Esophagus squamous epithelium (tissue), 5 donors: Measurements from ENCODE around the gene CXorf65. TPM values are rescaled to one million over a fixed set of nuclear protein-coding genes. Genes with fewer than 3 reads are reported as not detected.
A peak's percentile ranks its signal among the peaks of the same experiment; 100 is the strongest.

Experiments
- DNase-seq: peaks from one replicate; lab custom pipeline; 2025; lab: John Stamatoyannopoulos, UW
- H3K27ac ChIP-seq, 4 donors: fragments of 200-600 bp; sonication (generic); one replicate each; pipeline ENCODE4 v1.5.1; 2016 to 2019; ENCODE audit warnings: mild to moderate bottlenecking in 1 of 4
- H3K27me3 ChIP-seq, 4 donors: fragments of 200-600 bp; sonication (generic); 1 replicate in 3 of 4; 2 replicates in 1 of 4; pipeline versions ENCODE4 v1.5.1 to v1.6.0; 2017 to 2021; ENCODE audit warnings: antibody characterized with exemption in 1 of 4
- H3K36me3 ChIP-seq, 3 donors: fragments of 200-600 bp; sonication (generic); one replicate each; pipeline ENCODE4 v1.5.1; 2016 to 2019
- H3K4me1 ChIP-seq, 3 donors: fragments of 200-600 bp; sonication (generic); one replicate each; pipeline ENCODE4 v1.5.1; 2017 to 2019
- H3K4me3 ChIP-seq, 4 donors: fragments of 200-600 bp; sonication (generic); 1 replicate in 3 of 4; 2 replicates in 1 of 4; pipeline ENCODE4 v1.5.1; 2016 to 2019; ENCODE audit warnings: mild to moderate bottlenecking in 2 of 4, moderate library complexity in 1 of 4
- H3K9me3 ChIP-seq, 3 donors: fragments of 200-600 bp; sonication (generic); one replicate each; pipeline ENCODE4 v1.5.1; 2016 to 2019
- CTCF ChIP-seq, 6 experiments: fragments of 450-650 bp in 4 of 6; fragments of 200-600 bp in 2 of 6; sonication (generic) in 2 of 6; IDR thresholded peaks; one replicate each; pipeline ENCODE4 v1.5.1; 2016 to 2019; ENCODE audit warnings: antibody characterized with exemption in 6 of 6, mild to moderate bottlenecking in 4 of 6, moderate library complexity in 4 of 6
- POLR2A ChIP-seq, 4 donors: fragments of 450-650 bp; IDR thresholded peaks; one replicate each; pipeline ENCODE4 v1.6.1; 2017; ENCODE audit warnings: antibody characterized with exemption in 4 of 4, mild to moderate bottlenecking in 4 of 4, moderate library complexity in 3 of 4
- WGBS, 2 donors: methylation state at CpG; one replicate each; pipeline ENCODE4 v1.1.5; 2018; 5-methylcytosine and 5-hydroxymethylcytosine counted together
- intact Hi-C: fragments of 100-400 bp; cut with DNase I; formaldehyde crosslinking; loops from one replicate; pipeline ENCODE4 v1.15.0; 2022
- total RNA-seq, 4 donors: library from RNA; depleted of rRNA; stranded (reverse); fragments of >200 nt; gene quantifications; one replicate each; pipeline ENCODE4 v1.1.0, GENCODE V29; 2016
- donor health status: DM: yes; HTN: yes; CAD: no.

The CXorf65 gene
- total RNA-seq, 4 donors from 2014 or later = not detected

GRCh38 chrX:71117358-71117757 is 10.8 kb upstream of the CXorf65 start:
- no peak for DNase-seq
- peak overlapping the region in 1 of 4 donors; percentile 90 for H3K27ac ChIP-seq
- intact Hi-C loops = no loop called here
- peaks cover 0 to 19% (median 4%) of the 10 kb centered on the region in 3 donors for H3K4me1 ChIP-seq
- peaks cover 0 to 20% (median 0%) of the 10 kb centered on the region in 3 donors for H3K36me3 ChIP-seq
- H3K27me3 ChIP-seq = no peaks in the 10 kb centered on the region
- H3K4me3 ChIP-seq = no peak overlapping the region
- no peak for TF ChIP-seq POLR2A (IDR thresholded peaks at IDR 0.05)
- no peak for TF ChIP-seq CTCF (IDR thresholded peaks at IDR 0.05)
- H3K9me3 ChIP-seq = no peaks in the 10 kb centered on the region
- WGBS, 2 donors = 80 to 81% methylated on average over 2 to 8 of the region's 10 CpGs

GRCh38 chrX:71111921-71112431 is 5.4 kb upstream of the CXorf65 start:
- Histone ChIP-seq H3K4me3 (peak overlapping the region in 2 of 4 donors; percentile 24 to 52), H3K36me3 (no peaks in the 10 kb centered on the region), H3K27ac (peak overlapping the region; percentile 45 to 69 (median 56)), H3K4me1 (no peaks in the 10 kb centered on the region), H3K9me3 (no peaks in the 10 kb centered on the region), H3K27me3 (no peaks in the 10 kb centered on the region)
- DNase-seq = no peak
- 47 to 48% methylated on average over 5 of the region's 5 CpGs for WGBS, 2 donors
- intact Hi-C loops = no loop called here
- TF ChIP-seq POLR2A (IDR thresholded peaks at IDR 0.05) (no peak), CTCF (IDR thresholded peaks at IDR 0.05) (no peak)

- TF ChIP-seq POLR2A (IDR thresholded peaks at IDR 0.05) = peak in 2 of 4 donors; percentile 37 to 80
- no peak for TF ChIP-seq CTCF (IDR thresholded peaks at IDR 0.05)
- no peaks in the 10 kb centered on the region for H3K4me1 ChIP-seq
- H3K9me3 ChIP-seq = no peaks in the 10 kb centered on the region
- H3K27ac ChIP-seq = peak within 1 kb of the TSS; percentile 45 to 69 (median 56)
- H3K4me3 ChIP-seq = peak within 1 kb of the TSS in 3 of 4 donors; percentile 0 to 52 (median 24)
- peak; percentile 6 for DNase-seq
- no peaks in the 10 kb centered on the region for H3K27me3 ChIP-seq
- H3K36me3 ChIP-seq = no peaks in the 10 kb centered on the region
- intact Hi-C loops = no loop called here
- 50 to 69% methylated on average over 2 to 8 of the region's 8 CpGs for WGBS, 2 donors
Observed at GRCh38 chrX:71111141-71111843, 4.8 kb upstream of the CXorf65 start, which contains the start of gene IL2RG. IL2RG (minus strand) TSS chrX:71111577; CDS start chrX:71111539, 38 bp downstream.

- no peaks in the 10 kb centered on the region for H3K9me3 ChIP-seq
- WGBS, 2 donors = 82% methylated on average over 5 of the region's 6 CpGs; no CpG with 5 or more reads in 1 of the 2 donors
- intact Hi-C loops = no loop called here
Observed at GRCh38 chrX:71109051-71109450, 2.5 kb upstream of the CXorf65 start.

More at GRCh38 chrX:71109051-71109450, 2.5 kb upstream of the CXorf65 start:
- DNase-seq = no peak
- no peaks in the 10 kb centered on the region for H3K27me3 ChIP-seq
- peaks cover 0 to 6% (median 0%) of the 10 kb centered on the region in 3 donors for H3K4me1 ChIP-seq
- TF ChIP-seq CTCF (IDR thresholded peaks at IDR 0.05) (no peak), POLR2A (IDR thresholded peaks at IDR 0.05) (no peak)
- H3K4me3 ChIP-seq = no peak overlapping the region
- H3K36me3 ChIP-seq = no peaks in the 10 kb centered on the region
- H3K27ac ChIP-seq = no peak overlapping the region
